GM12878 (cell line): ENCODE results near the gene PTAFR. TPM values are rescaled to one million over a fixed set of nuclear protein-coding genes. Genes with fewer than 3 reads are reported as not detected.

Experiments
- ATAC-seq: fragments of 200-7000 bp; cut with Tn5 transposase; 3 replicates; pipeline ENCODE4 v1.9.1; 2020; ENCODE audit warnings: mild to moderate bottlenecking, moderate library complexity
- BruUV-seq: library from RNA; stranded (reverse); fragments of 400-500 nt; replicated peaks from 2 replicates; lab custom pipeline; 2021; lab: Mats Ljungman, UMichigan
- CTCF ChIA-PET: fragments of 300-600 bp; sonication (Branson Sonifier 250); formaldehyde crosslinking; extraction: SDS; loops from one replicate; lab custom pipeline; 2021; ENCODE audit warnings: inconsistent platforms; lab: Yijun Ruan, JAX
- POLR2A ChIA-PET: fragments of 350-600 bp; formaldehyde crosslinking; extraction: SDS; loops from one replicate; lab custom pipeline; 2021; ENCODE audit warnings: inconsistent platforms; lab: Charles Lee
- RAD21 ChIA-PET: fragments of 300-600 bp; sonication (Branson Sonifier 250); formaldehyde crosslinking; loops from one replicate; lab custom pipeline; 2023; ENCODE audit warnings: antibody characterized with exemption; ENCODE audit not compliant: unreplicated experiment; lab: Charles Lee
- SMC1A ChIA-PET: fragments of 300-600 bp; sonication (Branson Sonifier 250); formaldehyde crosslinking; loops from one replicate; lab custom pipeline; 2023; ENCODE audit not compliant: unreplicated experiment, uncharacterized antibody; lab: Charles Lee
- DNase-seq: peaks from one replicate; pipeline ENCODE4 v3.0.0-alpha.2; 2011; ENCODE audit warnings: low read depth, low spot score
- FAIRE-seq: peaks from 3 replicates; lab custom pipeline; 2011; peaks lifted over from hg19 to GRCh38; lab: Jason Lieb, UNC
- H2AFZ ChIP-seq: 2 replicates; pipeline ENCODE4 v1.6.0; 2011; ENCODE audit warnings: low read depth, low read length, control low read depth; ENCODE audit not compliant: control insufficient read depth
- H3K27ac ChIP-seq: 2 replicates; pipeline ENCODE4 v1.5.1; 2011; ENCODE audit warnings: control low read depth; ENCODE audit not compliant: control insufficient read depth, insufficient read depth
- H3K27me3 ChIP-seq, 2 experiments: replicated peaks in 1 of 2; 2 replicates each; pipeline versions ENCODE4 v1.6.0 to v1.6.1; 2011; ENCODE audit warnings: low read length in 1 of 2; ENCODE audit not compliant: control insufficient read depth in 2 of 2, insufficient read depth in 2 of 2
- H3K36me3 ChIP-seq, 2 experiments: 2 replicates each; pipeline ENCODE4 v1.5.1; 2011; ENCODE audit warnings: low read length in 1 of 2; ENCODE audit not compliant: control insufficient read depth in 2 of 2, insufficient read depth in 2 of 2
- H3K4me1 ChIP-seq: 2 replicates; pipeline ENCODE4 v1.6.1; 2011; ENCODE audit warnings: mild to moderate bottlenecking, low read length, moderate library complexity, mixed read lengths; ENCODE audit not compliant: control insufficient read depth, insufficient read depth
- H3K4me2 ChIP-seq: 2 replicates; pipeline ENCODE4 v1.6.0; 2011; ENCODE audit warnings: control low read depth; ENCODE audit not compliant: control insufficient read depth, insufficient read depth
- H3K4me3 ChIP-seq: fragments of 200-600 bp; sonication (generic); 2 replicates; pipeline ENCODE4 v1.5.1; 2016
- H3K79me2 ChIP-seq: 2 replicates; pipeline ENCODE4 v1.6.0; 2011; ENCODE audit warnings: low read length; ENCODE audit not compliant: control insufficient read depth, insufficient read depth
- H3K9ac ChIP-seq: 2 replicates; pipeline ENCODE4 v1.8.0; 2011; ENCODE audit warnings: low read length, control low read depth, mixed read lengths; ENCODE audit not compliant: control insufficient read depth, insufficient read depth
- H3K9me3 ChIP-seq: replicated peaks from 3 replicates; pipeline ENCODE4 v1.5.1; 2011; ENCODE audit warnings: mild to moderate bottlenecking, low read length; ENCODE audit not compliant: control insufficient read depth, insufficient read depth
- H4K20me1 ChIP-seq: 2 replicates; pipeline ENCODE4 v1.6.0; 2011; ENCODE audit not compliant: control insufficient read depth, insufficient read depth
- ATF7 ChIP-seq: fragments of 450-650 bp; IDR thresholded peaks from 2 replicates; pipeline ENCODE4 v1.6.1; 2016; ENCODE audit warnings: low read depth, mild to moderate bottlenecking
- EGR1 ChIP-seq, 2 experiments: IDR thresholded peaks; 1 replicate in 1 of 2; 2 replicates in 1 of 2; pipeline ENCODE4 v1.6.1; 2011 to 2012; ENCODE audit warnings: low read depth in 2 of 2, low read length in 2 of 2, borderline replicate concordance in 1 of 2, mild to moderate bottlenecking in 1 of 2, moderate library complexity in 1 of 2
- EZH2 ChIP-seq: IDR thresholded peaks from 2 replicates; pipeline ENCODE4 v1.6.1; 2012; ENCODE audit warnings: low read depth, mild to moderate bottlenecking, control low read depth, inconsistent platforms, low read length, borderline replicate concordance; ENCODE audit not compliant: control insufficient read depth
- GABPA ChIP-seq: IDR thresholded peaks from 2 replicates; pipeline ENCODE4 v1.6.1; 2014; ENCODE audit warnings: antibody characterized with exemption, low read depth, mild to moderate bottlenecking, inconsistent platforms
- MEF2A ChIP-seq: IDR thresholded peaks from 2 replicates; pipeline ENCODE4 v1.6.1; 2011; ENCODE audit warnings: low read depth, mild to moderate bottlenecking, low read length, moderate library complexity; ENCODE audit not compliant: insufficient read depth
- MYC ChIP-seq: IDR thresholded peaks from 2 replicates; pipeline ENCODE4 v1.6.1; 2011; ENCODE audit warnings: mild to moderate bottlenecking, low read length, moderate library complexity, inconsistent platforms; ENCODE audit not compliant: insufficient read depth, insufficient replicate concordance, insufficient read length, severe bottlenecking
- NR2C2 ChIP-seq: IDR thresholded peaks from 2 replicates; pipeline ENCODE4 v1.6.1; 2011; ENCODE audit warnings: borderline replicate concordance, low read depth; ENCODE audit not compliant: control insufficient read depth, insufficient read length
- PAX5 ChIP-seq: IDR thresholded peaks from 2 replicates; pipeline ENCODE4 v1.6.1; 2011; ENCODE audit warnings: low read depth, low read length, borderline replicate concordance
- POLR2AphosphoS2 ChIP-seq: IDR thresholded peaks from 2 replicates; pipeline ENCODE4 v1.6.1; 2011; ENCODE audit warnings: low read depth, mild to moderate bottlenecking, low read length, improper control_type of control experiment, moderate library complexity
- RAD21 ChIP-seq: IDR thresholded peaks from 2 replicates; pipeline ENCODE4 v1.6.1; 2011; ENCODE audit warnings: mild to moderate bottlenecking, low read depth, low read length, moderate library complexity; ENCODE audit not compliant: insufficient read depth
- RBBP5 ChIP-seq: fragments of 200-600 bp; sonication (generic); conservative IDR thresholded peaks from 2 replicates; pipeline ENCODE4 v1.6.1; 2016
- SMC3 ChIP-seq: IDR thresholded peaks from 2 replicates; pipeline ENCODE4 v1.6.1; 2011; ENCODE audit warnings: low read length, improper control_type of control experiment, borderline replicate concordance
- SPI1 ChIP-seq: IDR thresholded peaks from 2 replicates; pipeline ENCODE4 v1.6.1; 2011; ENCODE audit warnings: low read depth, mild to moderate bottlenecking, low read length, moderate library complexity, borderline replicate concordance; ENCODE audit not compliant: insufficient read depth
- TAF1 ChIP-seq: IDR thresholded peaks from 2 replicates; pipeline ENCODE4 v1.6.1; 2011; ENCODE audit warnings: mild to moderate bottlenecking, low read depth, low read length, borderline replicate concordance
- WRNIP1 ChIP-seq: IDR thresholded peaks from 2 replicates; pipeline ENCODE4 v1.6.1; 2011; ENCODE audit warnings: low read depth, low read length, improper control_type of control experiment, borderline replicate concordance
- WGBS: methylation state at CpG from one replicate; pipeline ENCODE4 v1.1.6; 2016; ENCODE audit warnings: low lambda C conversion rate; ENCODE audit not compliant: insufficient replicate concordance, insufficient coverage; ENCODE audit errors: missing lambda C conversion rate; 5-methylcytosine and 5-hydroxymethylcytosine counted together
- in situ Hi-C: fragments of 300-500 bp; cut with MboI; formaldehyde crosslinking; loops from 9 replicates; pipeline ENCODE4 v1.14.3; 2018; ENCODE audit warnings: mixed read lengths
- intact Hi-C: fragments of 100-400 bp; cut with micrococcal nuclease; formaldehyde crosslinking; loops from one replicate; pipeline ENCODE4 v1.14.2; 2022; ENCODE audit not compliant: unreplicated experiment
- polyA plus RNA-seq, 11 experiments: library from polyadenylated mRNA; depleted of rRNA in 4 of 11; unstranded in 6 of 11; stranded (reverse) in 5 of 11; fragments of >200 nt; fragmentation: Nextera tagmentation in 4 of 11; fragmentation: Illumina TruSeq in 1 of 11; extraction: Ambion mirVana in 4 of 11; extraction: Trizol in 1 of 11; gene quantifications; 1 replicate in 1 of 11; 2 replicates in 10 of 11; pipeline versions ENCODE4 v1.2.1 to v1.2.3, GENCODE V29; 2011 to 2016; ENCODE audit warnings: inconsistent platforms in 2 of 11, missing spikeins in 2 of 11, low read depth in 1 of 11
- total RNA-seq, 4 experiments: library from RNA; depleted of rRNA in 3 of 4; stranded (reverse); fragments of >200 nt in 3 of 4; fragmentation: Illumina TruSeq in 1 of 4; extraction: Trizol in 1 of 4; gene quantifications; 2 replicates each; pipeline versions ENCODE4 v1.2.1 to v1.2.3, GENCODE V29; 2013 to 2021
- TF ChIP-seq, protein P1 (sequence below): fragments of 450-650 bp; IDR thresholded peaks from 2 replicates; pipeline ENCODE4 v1.6.1; 2017; ENCODE audit warnings: borderline replicate concordance
- TF ChIP-seq, protein P2 (sequence below): fragments of 450-650 bp; IDR thresholded peaks from 2 replicates; pipeline ENCODE4 v1.6.1; 2017; ENCODE audit warnings: mild to moderate bottlenecking

Gene PTAFR
- total and polyA plus RNA-seq, 10 of the 15 experiments (the other 5 are each of a cell fraction or from before 2014, with no cell fraction given), result 17.5 to 251 (median 27.7) TPM

DNA sequence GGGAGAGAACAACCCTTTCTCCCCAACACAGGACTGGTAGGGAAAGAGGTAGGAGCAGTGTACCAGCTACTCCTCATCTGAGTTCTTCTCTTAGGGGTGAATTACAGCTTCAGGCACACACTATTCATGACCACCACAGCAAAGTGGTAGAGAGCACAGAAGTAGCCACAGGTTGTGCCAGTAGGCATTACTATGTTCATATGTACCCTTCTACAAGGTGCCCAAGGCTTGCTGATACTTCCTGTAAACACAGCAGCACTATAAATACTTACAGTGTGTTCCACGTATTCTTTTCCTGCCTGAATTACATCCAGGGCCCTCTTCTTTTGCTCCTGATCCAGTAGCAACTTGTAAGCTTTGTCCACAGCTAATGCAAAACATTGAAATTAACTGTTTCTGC, 33.2 kb upstream of the PTAFR start:
- POLR2A ChIA-PET, result interaction anchor here (0.5 to 2.7 kb wide), 12 partner anchors 8 to 346 kb away, joined by 3 to 15 read pairs (median 3); partner anchors contain the start of gene EYA3
- FAIRE-seq, result no peak
- no TSS peak for BruUV-seq

More for the DNA sequence above, 33.2 kb upstream of the PTAFR start:
- CTCF ChIA-PET, result interaction anchor here (0.6 to 10.1 kb wide), 45 partner anchors 8 to 351 kb away, joined by 3 to 317 read pairs (median 6); partner anchors contain the start of genes ATP5IF1, DNAJC8, EYA3 and PTAFR
- Histone ChIP-seq H3K27me3 (no peaks in the 10 kb centered on the region), H3K4me2 (no peak overlapping the region), H3K27ac (no peak overlapping the region), H3K9me3 (no peaks in the 10 kb centered on the region), H4K20me1 (no peaks in the 10 kb centered on the region), H3K36me3 (peaks cover 3 to 26% of the 10 kb centered on the region in 2 experiments; a peak in 3 of 4 replicates), H3K4me3 (no peak overlapping the region), H2AFZ (no peak overlapping the region), H3K9ac (no peak overlapping the region), H3K79me2 (no peaks in the 10 kb centered on the region), H3K4me1 (no peaks in the 10 kb centered on the region)
- WGBS, result 0% methylated on average over 1 of the region's 1 CpG
- in situ Hi-C loops (loop anchor here (5.0 kb wide), 1 partner anchor 117 kb away; no protein-coding TSS in a partner anchor), intact Hi-C loops (loop anchor here (1.0 to 10.0 kb wide), 3 partner anchors 37 to 195 kb away; no protein-coding TSS in a partner anchor)
- RAD21 ChIA-PET, result interaction anchor here (0.7 to 7.5 kb wide), 40 partner anchors 8 to 667 kb away, joined by 3 to 207 read pairs (median 5); partner anchors contain the start of genes EYA3, PTAFR and THEMIS2
- DNase-seq, result no peak
- SMC1A ChIA-PET, result interaction anchor here (0.6 to 22.7 kb wide), 42 partner anchors 8 to 371 kb away, joined by 3 to 445 read pairs (median 6); partner anchors contain the start of genes EYA3 and PTAFR
- TF ChIP-seq NR2C2 (no peak), ATF7 (no peak), MEF2A (no peak), RBBP5 (no peak), PAX5 (no peak), EGR1 (IDR thresholded peaks at IDR 0.05; ENCODE audit: borderline replicate concordance in 1 of 2, low read depth in 2 of 2, low read length in 2 of 2) (no peak), SMC3 (no peak), POLR2AphosphoS2 (no peak), GABPA (no peak), MYC (no peak), EZH2 (no peak), SPI1 (no peak), RAD21 (no peak), WRNIP1 (no peak), TAF1 (no peak)
- TF ChIP-seq, protein P1, sequence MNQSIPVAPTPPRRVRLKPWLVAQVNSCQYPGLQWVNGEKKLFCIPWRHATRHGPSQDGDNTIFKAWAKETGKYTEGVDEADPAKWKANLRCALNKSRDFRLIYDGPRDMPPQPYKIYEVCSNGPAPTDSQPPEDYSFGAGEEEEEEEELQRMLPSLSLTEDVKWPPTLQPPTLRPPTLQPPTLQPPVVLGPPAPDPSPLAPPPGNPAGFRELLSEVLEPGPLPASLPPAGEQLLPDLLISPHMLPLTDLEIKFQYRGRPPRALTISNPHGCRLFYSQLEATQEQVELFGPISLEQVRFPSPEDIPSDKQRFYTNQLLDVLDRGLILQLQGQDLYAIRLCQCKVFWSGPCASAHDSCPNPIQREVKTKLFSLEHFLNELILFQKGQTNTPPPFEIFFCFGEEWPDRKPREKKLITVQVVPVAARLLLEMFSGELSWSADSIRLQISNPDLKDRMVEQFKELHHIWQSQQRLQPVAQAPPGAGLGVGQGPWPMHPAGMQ, result no peak
- TF ChIP-seq, protein P2, sequence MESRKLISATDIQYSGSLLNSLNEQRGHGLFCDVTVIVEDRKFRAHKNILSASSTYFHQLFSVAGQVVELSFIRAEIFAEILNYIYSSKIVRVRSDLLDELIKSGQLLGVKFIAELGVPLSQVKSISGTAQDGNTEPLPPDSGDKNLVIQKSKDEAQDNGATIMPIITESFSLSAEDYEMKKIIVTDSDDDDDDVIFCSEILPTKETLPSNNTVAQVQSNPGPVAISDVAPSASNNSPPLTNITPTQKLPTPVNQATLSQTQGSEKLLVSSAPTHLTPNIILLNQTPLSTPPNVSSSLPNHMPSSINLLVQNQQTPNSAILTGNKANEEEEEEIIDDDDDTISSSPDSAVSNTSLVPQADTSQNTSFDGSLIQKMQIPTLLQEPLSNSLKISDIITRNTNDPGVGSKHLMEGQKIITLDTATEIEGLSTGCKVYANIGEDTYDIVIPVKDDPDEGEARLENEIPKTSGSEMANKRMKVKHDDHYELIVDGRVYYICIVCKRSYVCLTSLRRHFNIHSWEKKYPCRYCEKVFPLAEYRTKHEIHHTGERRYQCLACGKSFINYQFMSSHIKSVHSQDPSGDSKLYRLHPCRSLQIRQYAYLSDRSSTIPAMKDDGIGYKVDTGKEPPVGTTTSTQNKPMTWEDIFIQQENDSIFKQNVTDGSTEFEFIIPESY, result no peak
- ATAC-seq, result peak; percentile 27; the same call in 2 of the 3 replicates
